GM12878 (cell line): ENCODE data around the gene ISG20L2. TPM values are rescaled to one million over a fixed set of nuclear protein-coding genes. Genes with fewer than 3 reads are reported as not detected.

Experiments
- CBX5 ChIP-seq: sonication (generic); IDR thresholded peaks from 2 replicates; pipeline ENCODE4 v1.6.1; 2016; ENCODE audit warnings: low read depth, moderate library complexity, mild to moderate bottlenecking, inconsistent platforms
- EED ChIP-seq: sonication (generic); IDR thresholded peaks from 2 replicates; pipeline ENCODE4 v1.6.1; 2016; ENCODE audit warnings: antibody characterized with exemption, low read depth
- EGR1 ChIP-seq, 2 experiments: IDR thresholded peaks; 1 replicate in 1 of 2; 2 replicates in 1 of 2; pipeline ENCODE4 v1.6.1; 2011 to 2012; ENCODE audit warnings: low read depth in 2 of 2, low read length in 2 of 2, borderline replicate concordance in 1 of 2, mild to moderate bottlenecking in 1 of 2, moderate library complexity in 1 of 2
- POLR2AphosphoS2 ChIP-seq: IDR thresholded peaks from 2 replicates; pipeline ENCODE4 v1.6.1; 2011; ENCODE audit warnings: low read depth, mild to moderate bottlenecking, low read length, improper control_type of control experiment, moderate library complexity
- RAD51 ChIP-seq: fragments of 450-650 bp; IDR thresholded peaks from 2 replicates; pipeline ENCODE4 v1.6.1; 2016; ENCODE audit warnings: moderate library complexity, mild to moderate bottlenecking, inconsistent platforms
- SMAD5 ChIP-seq: IDR thresholded peaks from 2 replicates; pipeline ENCODE4 v1.6.1; 2016; ENCODE audit warnings: antibody characterized with exemption, low read depth
- SRF ChIP-seq, 2 experiments: IDR thresholded peaks; 2 replicates each; pipeline ENCODE4 v1.6.1; 2011; ENCODE audit warnings: low read depth in 2 of 2, low read length in 2 of 2, mild to moderate bottlenecking in 1 of 2, moderate library complexity in 1 of 2
- STAT3 ChIP-seq: IDR thresholded peaks from 2 replicates; pipeline ENCODE4 v1.6.1; 2011; ENCODE audit warnings: low read depth, low read length, improper control_type of control experiment
- ZNF24 ChIP-seq: fragments of 450-650 bp; IDR thresholded peaks from 2 replicates; pipeline ENCODE4 v1.6.1; 2017; ENCODE audit warnings: antibody characterized with exemption, mild to moderate bottlenecking
- ZNF274 ChIP-seq: IDR thresholded peaks from one replicate; pipeline ENCODE4 v1.8.0; 2011; ENCODE audit not compliant: insufficient read length, insufficient read depth
- polyA plus RNA-seq, 11 experiments: library from polyadenylated mRNA; depleted of rRNA in 4 of 11; unstranded in 6 of 11; stranded (reverse) in 5 of 11; fragments of >200 nt; fragmentation: Nextera tagmentation in 4 of 11; fragmentation: Illumina TruSeq in 1 of 11; extraction: Ambion mirVana in 4 of 11; extraction: Trizol in 1 of 11; gene quantifications; 1 replicate in 1 of 11; 2 replicates in 10 of 11; pipeline versions ENCODE4 v1.2.1 to v1.2.3, GENCODE V29; 2011 to 2016; ENCODE audit warnings: inconsistent platforms in 2 of 11, missing spikeins in 2 of 11, low read depth in 1 of 11
- total RNA-seq, 4 experiments: library from RNA; depleted of rRNA in 3 of 4; stranded (reverse); fragments of >200 nt in 3 of 4; fragmentation: Illumina TruSeq in 1 of 4; extraction: Trizol in 1 of 4; gene quantifications; 2 replicates each; pipeline versions ENCODE4 v1.2.1 to v1.2.3, GENCODE V29; 2013 to 2021
- TF ChIP-seq, protein P1 (sequence below): fragments of 450-650 bp; IDR thresholded peaks from 2 replicates; pipeline ENCODE4 v1.6.1; 2014; ENCODE audit warnings: mild to moderate bottlenecking
- TF ChIP-seq, protein P2 (sequence below): IDR thresholded peaks from 2 replicates; pipeline ENCODE4 v1.6.1; 2012; ENCODE audit warnings: low read depth, low read length, improper control_type of control experiment
- TF ChIP-seq, protein P3 (sequence below): fragments of 450-650 bp; IDR thresholded peaks from 2 replicates; pipeline ENCODE4 v1.6.1; 2017; ENCODE audit warnings: mild to moderate bottlenecking, moderate library complexity
- TF ChIP-seq, protein P4 (sequence below): fragments of 450-650 bp; IDR thresholded peaks from 2 replicates; pipeline ENCODE4 v1.6.1; 2017; ENCODE audit warnings: low read depth, mild to moderate bottlenecking, moderate library complexity
- TF ChIP-seq, protein P5 (sequence below): fragments of 450-650 bp; IDR thresholded peaks from 2 replicates; pipeline ENCODE4 v1.6.1; 2016; ENCODE audit warnings: mild to moderate bottlenecking

The ISG20L2 gene
- total and polyA plus RNA-seq, 10 of the 15 experiments (the other 5 are each of a cell fraction or from before 2014, with no cell fraction given), result 16.4 to 111 (median 48.0) TPM

DNA sequence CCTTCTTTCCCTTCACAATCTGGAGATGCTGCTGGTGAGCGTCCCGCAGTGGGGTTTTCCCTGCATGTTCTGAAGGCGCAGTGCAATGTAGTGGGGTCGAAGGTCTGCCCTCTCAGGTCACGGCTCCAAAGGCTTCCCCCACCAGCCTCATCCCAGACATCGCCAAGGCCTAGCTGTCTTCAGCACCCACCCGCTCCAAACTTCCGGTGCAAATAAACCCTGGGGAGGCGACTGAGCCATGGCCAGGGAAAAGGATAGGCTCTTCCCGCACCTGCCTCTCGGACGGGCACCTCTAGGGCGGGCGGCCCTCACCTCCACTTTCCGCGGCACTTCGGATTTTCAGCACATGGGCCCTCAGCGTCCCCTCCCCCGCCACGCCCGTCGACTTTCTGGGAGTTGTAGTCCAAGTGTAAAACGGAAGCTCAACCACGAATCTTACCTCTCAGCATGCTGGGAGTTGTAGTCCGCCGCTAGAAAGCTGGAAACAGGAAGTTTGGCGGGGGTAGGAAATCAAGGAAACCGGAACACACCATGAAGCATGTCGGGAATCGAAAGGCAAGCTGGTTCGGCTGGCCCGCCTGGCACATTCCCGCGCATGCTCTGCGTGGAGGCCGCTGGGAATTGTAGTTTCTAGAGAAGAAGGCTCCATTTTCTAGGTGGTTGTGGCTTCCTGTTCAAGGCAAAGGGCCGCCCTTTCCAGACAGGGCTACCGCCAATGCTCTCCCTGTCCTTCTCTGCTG, 12.3 kb upstream of the ISG20L2 start, which contains the start of gene MRPL24 (continued):
- TF ChIP-seq, protein P1, sequence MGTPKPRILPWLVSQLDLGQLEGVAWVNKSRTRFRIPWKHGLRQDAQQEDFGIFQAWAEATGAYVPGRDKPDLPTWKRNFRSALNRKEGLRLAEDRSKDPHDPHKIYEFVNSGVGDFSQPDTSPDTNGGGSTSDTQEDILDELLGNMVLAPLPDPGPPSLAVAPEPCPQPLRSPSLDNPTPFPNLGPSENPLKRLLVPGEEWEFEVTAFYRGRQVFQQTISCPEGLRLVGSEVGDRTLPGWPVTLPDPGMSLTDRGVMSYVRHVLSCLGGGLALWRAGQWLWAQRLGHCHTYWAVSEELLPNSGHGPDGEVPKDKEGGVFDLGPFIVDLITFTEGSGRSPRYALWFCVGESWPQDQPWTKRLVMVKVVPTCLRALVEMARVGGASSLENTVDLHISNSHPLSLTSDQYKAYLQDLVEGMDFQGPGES, result no peak
- TF ChIP-seq EED (peak; percentile 50; the same call in 1 of the 2 replicates), STAT3 (0 out of 2 replicates have a peak, but pooled peaks have one; percentile 25), EGR1 (IDR thresholded peaks at IDR 0.05; ENCODE audit: borderline replicate concordance in 1 of 2, low read depth in 2 of 2, low read length in 2 of 2) (peak in 1 of 2 experiments; percentile 69; a peak in 1 of 3 replicates), SRF (IDR thresholded peaks at IDR 0.05; ENCODE audit: low read depth in 2 of 2, low read length in 2 of 2) (peak in 1 of 2 experiments; percentile 66; a peak in 1 of 4 replicates), POLR2AphosphoS2 (peak; percentile 93; the same call in 1 of the 2 replicates), SMAD5 (peak; percentile 55; the same call in 1 of the 2 replicates), ZNF24 (no peak), ZNF274 (no peak), CBX5 (no peak), RAD51 (peak; percentile 54; the same call in 1 of the 2 replicates)
- TF ChIP-seq, protein P2, sequence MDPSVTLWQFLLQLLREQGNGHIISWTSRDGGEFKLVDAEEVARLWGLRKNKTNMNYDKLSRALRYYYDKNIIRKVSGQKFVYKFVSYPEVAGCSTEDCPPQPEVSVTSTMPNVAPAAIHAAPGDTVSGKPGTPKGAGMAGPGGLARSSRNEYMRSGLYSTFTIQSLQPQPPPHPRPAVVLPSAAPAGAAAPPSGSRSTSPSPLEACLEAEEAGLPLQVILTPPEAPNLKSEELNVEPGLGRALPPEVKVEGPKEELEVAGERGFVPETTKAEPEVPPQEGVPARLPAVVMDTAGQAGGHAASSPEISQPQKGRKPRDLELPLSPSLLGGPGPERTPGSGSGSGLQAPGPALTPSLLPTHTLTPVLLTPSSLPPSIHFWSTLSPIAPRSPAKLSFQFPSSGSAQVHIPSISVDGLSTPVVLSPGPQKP, result peak; percentile 97
- TF ChIP-seq, protein P3, sequence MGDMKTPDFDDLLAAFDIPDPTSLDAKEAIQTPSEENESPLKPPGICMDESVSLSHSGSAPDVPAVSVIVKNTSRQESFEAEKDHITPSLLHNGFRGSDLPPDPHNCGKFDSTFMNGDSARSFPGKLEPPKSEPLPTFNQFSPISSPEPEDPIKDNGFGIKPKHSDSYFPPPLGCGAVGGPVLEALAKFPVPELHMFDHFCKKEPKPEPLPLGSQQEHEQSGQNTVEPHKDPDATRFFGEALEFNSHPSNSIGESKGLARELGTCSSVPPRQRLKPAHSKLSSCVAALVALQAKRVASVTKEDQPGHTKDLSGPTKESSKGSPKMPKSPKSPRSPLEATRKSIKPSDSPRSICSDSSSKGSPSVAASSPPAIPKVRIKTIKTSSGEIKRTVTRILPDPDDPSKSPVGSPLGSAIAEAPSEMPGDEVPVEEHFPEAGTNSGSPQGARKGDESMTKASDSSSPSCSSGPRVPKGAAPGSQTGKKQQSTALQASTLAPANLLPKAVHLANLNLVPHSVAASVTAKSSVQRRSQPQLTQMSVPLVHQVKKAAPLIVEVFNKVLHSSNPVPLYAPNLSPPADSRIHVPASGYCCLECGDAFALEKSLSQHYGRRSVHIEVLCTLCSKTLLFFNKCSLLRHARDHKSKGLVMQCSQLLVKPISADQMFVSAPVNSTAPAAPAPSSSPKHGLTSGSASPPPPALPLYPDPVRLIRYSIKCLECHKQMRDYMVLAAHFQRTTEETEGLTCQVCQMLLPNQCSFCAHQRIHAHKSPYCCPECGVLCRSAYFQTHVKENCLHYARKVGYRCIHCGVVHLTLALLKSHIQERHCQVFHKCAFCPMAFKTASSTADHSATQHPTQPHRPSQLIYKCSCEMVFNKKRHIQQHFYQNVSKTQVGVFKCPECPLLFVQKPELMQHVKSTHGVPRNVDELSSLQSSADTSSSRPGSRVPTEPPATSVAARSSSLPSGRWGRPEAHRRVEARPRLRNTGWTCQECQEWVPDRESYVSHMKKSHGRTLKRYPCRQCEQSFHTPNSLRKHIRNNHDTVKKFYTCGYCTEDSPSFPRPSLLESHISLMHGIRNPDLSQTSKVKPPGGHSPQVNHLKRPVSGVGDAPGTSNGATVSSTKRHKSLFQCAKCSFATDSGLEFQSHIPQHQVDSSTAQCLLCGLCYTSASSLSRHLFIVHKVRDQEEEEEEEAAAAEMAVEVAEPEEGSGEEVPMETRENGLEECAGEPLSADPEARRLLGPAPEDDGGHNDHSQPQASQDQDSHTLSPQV, result no peak
- TF ChIP-seq, protein P4, sequence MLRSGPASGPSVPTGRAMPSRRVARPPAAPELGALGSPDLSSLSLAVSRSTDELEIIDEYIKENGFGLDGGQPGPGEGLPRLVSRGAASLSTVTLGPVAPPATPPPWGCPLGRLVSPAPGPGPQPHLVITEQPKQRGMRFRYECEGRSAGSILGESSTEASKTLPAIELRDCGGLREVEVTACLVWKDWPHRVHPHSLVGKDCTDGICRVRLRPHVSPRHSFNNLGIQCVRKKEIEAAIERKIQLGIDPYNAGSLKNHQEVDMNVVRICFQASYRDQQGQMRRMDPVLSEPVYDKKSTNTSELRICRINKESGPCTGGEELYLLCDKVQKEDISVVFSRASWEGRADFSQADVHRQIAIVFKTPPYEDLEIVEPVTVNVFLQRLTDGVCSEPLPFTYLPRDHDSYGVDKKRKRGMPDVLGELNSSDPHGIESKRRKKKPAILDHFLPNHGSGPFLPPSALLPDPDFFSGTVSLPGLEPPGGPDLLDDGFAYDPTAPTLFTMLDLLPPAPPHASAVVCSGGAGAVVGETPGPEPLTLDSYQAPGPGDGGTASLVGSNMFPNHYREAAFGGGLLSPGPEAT, result peak; percentile 84
- TF ChIP-seq, protein P5, sequence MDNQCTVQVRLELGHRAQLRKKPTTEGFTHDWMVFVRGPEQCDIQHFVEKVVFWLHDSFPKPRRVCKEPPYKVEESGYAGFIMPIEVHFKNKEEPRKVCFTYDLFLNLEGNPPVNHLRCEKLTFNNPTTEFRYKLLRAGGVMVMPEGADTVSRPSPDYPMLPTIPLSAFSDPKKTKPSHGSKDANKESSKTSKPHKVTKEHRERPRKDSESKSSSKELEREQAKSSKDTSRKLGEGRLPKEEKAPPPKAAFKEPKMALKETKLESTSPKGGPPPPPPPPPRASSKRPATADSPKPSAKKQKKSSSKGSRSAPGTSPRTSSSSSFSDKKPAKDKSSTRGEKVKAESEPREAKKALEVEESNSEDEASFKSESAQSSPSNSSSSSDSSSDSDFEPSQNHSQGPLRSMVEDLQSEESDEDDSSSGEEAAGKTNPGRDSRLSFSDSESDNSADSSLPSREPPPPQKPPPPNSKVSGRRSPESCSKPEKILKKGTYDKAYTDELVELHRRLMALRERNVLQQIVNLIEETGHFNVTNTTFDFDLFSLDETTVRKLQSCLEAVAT, result peak; percentile 94
